ENCODE measurements around the gene DHPS.
"Not testable (repeated sequence)": the region's sequence is repeated elsewhere in the genome, so short reads cannot be mapped to it uniquely, and the experiment has no call there.

DHPS gene

DNA sequence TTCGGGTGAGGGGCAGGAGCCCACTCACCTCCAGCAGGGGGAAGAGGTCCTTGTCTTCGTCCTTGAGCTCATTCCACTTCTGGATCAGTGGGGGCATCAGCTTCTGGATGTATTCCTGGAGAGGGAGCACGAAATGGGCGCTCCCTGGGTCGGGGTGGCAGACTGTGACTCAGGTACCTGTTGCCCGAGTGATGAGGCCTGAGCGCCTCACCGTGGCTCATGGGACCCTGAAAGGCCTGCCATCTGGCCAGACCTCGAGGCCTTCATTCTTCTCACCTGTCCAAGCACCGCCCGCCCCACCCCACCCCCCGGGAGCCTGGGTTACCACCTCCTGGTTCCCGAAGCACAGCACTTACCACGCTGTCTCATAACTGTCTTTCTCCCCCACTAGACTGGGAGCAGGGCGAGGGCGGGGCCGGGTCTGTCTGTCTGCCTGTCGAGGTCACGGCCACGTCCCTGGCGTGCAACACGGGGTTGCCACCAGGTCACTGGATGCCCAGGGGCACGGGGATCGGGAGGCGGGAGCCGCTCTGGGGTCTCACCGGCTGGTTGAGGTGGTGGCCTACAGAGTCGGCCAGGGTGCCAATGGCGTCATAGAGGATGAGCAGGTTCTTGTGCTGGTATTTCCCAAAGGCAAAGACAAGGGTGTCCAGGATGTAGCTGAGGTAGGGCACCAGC lies 24.1 kb upstream of the DHPS start:
- DNase-seq (ENCODE audit: low read depth), result no peak

DNA sequence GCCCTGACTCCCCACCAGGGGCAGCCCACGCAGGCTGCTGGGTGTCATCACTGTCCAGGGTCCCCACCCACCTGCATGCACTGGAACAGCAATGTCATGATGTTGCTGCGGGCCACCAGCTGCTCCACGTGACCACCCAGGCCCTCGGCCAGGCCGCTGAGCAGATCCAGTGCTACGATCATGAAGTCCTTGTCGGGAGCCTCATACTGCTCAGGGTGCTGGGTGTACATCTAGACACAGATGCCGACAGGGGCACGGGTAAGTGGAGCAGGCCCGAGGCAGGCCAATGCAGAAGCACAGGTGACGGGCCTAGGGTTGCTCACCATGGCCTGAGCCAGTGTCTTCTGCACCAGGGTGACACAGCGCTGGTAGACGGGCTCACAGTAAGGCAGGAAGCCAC lies 23.5 kb upstream of the DHPS start:
- no peak for DNase-seq (ENCODE audit: low read depth)

DNA sequence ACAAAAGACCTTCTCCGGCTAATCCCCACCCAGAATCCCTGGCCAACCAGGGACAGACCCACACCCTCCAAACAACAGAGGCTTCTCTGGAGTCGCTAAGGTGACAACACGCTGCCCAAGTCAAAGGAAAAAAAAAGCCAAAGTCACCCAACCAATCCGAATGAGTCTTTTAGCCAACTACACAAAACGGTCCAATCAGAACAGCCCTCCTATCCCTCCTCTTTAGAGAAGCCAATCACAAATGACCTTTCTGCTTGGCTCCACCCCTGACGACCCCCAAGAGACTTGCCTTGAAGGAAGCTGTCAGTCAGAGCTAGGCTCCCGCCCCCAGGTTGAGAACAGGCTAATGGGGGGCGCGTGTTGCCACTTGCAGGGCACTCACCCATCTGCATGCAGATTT lies 21.4 kb upstream of the DHPS start:
- peak; percentile 49 for DNase-seq (ENCODE audit: low read depth)

DNA sequence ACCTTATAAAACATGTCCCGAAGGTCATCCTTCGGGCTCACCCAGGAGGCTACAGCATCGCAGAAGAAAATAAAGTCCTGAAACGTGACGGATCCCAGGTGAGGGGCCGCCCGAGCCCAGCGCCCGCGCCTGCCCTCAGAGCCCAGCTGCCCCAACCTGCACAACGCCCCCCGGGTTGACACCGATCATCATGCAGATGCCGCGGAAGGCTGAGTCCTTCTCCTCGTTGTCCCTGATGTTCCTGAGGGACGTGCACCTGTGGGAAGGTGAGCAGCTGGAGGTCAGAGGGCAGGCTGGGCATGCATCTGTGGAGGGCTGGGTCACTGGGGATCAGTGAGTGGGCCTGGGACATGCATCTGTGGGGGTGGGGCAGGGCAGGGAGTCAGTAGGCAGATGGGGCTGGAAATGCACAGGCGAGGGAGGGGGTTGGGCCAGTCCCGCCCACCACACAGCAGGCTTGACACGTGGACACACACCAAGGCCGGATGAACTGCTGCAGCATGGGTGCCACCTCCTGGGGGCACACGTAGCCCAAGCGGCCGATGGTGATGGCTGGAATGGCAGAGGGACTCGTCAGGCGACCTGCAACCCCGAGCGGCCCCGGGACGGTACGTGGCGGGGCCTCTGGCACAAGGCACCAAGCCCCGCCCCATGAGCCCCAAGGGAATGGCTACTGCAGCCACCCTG lies 20.1 kb upstream of the DHPS start:
- DNase-seq (ENCODE audit: low read depth), result no peak

DNA sequence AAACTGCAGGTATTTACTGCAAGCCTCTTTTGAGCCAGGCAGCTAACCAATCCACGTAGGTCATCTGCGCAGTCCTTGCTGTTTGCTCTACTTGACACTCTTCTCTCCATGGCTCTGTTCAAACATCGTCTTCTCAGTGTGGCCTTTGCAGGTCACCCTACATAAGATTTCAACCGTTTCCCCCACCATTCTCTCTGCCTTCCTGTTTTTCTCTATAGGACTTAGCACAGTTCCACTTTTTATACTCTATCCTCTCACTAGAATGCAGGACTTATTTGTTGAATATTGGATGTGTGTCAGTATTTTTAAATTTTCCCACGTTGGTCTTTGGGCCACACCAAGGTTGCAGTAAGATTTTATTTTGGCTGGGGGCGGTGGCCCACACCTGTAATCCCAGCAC lies 16.5 kb upstream of the DHPS start:
- no peak for DNase-seq (ENCODE audit: low read depth)

DNA sequence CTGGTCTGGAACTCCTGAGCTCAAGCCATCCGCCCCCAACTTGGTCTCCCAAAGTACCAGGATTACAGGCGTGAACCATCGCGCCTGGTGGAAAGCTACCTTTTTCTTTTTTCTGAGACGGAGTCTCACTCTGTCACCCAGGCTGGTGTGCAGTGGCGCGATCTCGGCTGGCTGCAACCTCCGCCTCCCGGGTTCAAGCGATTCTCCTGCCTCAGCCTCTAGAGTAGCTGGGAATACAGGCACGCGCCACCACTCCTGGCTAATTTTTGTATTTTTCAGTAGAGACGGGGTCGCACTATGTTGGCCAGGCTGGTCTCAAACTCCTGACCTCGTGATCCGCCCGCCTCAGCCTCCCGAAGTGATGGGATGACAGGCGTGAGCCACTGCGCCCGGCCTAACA lies 15.7 kb upstream of the DHPS start:
- not testable (repeated sequence) for DNase-seq (ENCODE audit: low read depth)

DNA sequence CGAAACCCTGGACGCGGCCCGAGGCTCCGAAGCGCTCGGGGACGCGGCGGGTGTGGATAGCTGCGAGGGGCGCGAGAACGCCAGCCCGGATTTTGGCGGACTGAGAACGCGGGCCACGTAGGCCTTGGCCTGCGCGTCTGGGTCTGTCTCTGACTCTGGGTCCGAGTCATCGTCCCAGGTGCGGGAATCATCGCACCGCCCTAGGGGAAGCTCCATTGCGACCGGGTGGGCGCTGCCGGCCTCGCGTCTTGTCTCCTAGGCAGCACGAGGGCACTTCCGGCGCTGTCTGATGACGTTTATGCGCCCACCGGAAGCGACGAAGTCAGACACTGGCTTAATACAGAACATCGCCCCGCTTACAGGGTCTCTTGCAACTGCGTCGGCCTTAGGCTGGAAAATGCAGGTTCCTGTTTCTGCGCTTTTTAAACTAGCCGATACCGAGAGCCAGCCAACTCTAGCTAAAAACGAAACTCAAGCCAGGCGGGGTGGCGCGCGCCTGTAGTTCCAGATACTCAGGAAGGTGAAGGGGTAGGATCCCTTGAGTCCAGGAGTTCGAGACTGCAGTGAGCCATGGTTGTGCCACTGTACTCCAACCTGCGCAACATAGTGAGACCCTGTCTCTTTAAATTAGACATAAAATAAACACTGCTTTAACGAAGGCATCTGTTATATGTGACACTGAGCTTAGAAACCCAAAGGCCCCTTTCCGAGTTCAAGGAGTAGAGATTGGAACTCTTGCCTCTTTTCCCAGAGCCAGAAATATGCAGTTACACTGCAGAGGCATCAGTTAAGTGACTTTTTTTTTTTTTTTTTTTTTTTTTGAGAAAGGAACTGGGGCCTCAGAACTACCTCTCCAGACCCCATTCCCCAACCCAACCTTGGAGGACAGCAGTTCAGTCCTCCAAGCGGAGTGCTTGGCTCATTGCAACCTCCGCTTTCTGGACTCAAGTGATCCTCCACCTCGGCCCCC lies 15.0 kb upstream of the DHPS start, which contains the start of gene FBXW9:
TSS of gene FBXW9 (minus strand) at position 266 of the 970 bp plus-strand sequence. CDS start at position 216, 50 bp downstream.
- DNase-seq (ENCODE audit: low read depth), result peak; percentile 93

DNA sequence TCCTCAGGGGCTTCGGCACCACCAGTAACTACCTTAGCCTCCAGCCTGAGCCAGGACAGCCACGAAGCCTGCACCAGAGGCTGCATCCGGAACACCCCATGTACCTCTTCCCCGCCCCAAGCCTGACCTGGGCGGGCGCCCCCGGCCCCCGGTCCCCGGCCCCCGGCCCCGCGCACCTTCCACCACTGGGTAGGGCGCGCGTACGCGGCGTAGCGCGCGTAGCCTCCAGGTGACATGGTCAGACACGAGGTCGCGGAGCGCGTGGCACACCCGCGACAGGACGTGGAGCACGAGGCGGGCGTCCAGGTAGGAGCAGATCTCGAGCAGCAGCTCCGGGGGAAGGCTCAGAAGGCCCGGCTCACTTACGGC lies 14.3 kb upstream of the DHPS start:
- no peak for DNase-seq (ENCODE audit: low read depth)

DNA sequence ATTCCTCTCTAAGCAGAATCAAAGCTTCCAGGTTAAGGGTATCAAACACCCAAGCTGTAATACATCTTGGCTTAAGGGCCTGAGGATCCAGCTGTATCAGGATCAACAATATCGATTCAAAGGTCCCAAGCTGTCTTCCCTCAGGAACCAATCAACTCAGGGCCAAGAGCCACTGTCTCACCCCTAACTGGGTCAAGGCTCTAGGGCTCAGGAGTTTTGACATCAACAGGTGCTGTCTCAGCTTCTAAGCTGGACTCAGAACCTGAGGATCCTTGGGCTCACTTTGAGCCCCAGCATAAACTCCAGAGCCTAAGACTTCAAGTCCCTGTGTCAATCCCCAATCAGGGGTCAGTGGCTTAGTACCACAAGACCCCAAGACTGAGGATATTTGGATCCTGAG lies 13.8 kb upstream of the DHPS start:
- DNase-seq (ENCODE audit: low read depth), result no peak

DNA sequence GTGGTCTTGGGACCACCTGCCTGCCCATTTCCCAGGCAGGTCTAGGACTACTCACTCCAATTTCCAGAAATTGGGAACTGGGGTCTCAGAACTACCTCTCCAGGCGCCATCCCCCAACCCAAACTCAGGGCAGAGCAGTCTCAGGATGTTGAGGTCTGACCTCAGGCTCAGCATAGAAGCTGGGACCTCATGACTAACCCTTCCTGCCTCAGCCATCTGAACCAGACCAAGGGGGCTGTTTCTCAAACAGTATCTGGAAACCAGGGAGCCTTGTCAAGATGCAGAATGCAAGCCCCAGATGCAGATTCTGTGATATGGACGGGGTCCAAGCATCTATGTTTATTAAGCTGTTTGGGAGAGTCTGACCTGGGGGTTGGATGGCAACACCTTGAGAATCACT lies 13.4 kb upstream of the DHPS start:
- DNase-seq (ENCODE audit: low read depth), result no peak

DNA sequence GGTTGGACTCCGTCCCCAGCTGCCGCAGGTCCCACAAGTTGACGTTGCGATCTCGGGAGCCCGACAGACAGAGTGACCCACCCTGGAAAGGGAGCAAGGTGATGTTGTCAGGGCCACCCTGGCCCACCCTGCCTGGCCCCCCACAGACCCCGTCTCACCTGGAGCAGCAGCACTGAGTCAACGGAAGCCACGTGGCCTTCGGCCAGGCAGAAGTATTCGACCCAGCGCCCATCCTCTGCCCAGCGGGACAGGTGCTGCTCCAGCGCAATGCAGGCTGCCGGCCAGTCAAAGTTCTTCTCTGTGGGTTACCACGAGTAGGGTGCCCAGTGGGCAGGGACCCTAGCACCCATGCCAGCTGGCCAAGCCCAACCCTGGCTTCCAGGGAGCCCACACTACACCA lies 13.0 kb upstream of the DHPS start:
- no peak for DNase-seq (ENCODE audit: low read depth)

DNA sequence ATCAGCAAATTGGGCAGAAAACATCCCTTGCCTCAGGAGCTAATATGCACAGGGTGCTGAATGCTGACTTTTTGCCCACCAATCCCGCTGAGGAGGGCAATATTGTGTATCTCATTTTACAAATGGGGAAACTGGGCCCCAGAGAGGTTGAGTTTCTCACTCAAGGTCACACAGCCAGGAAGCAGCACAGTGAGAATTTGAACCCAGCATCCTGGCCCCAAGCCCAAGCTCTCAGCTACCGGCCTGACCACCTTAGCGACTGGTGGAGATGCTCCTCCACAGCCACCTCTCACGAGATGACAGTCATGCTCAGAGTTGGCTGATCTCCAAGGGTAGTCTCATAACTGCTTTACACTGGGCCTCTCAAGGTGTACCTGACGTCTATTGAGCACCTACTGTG lies 11.3 kb upstream of the DHPS start:
- DNase-seq (ENCODE audit: low read depth), result no peak

DNA sequence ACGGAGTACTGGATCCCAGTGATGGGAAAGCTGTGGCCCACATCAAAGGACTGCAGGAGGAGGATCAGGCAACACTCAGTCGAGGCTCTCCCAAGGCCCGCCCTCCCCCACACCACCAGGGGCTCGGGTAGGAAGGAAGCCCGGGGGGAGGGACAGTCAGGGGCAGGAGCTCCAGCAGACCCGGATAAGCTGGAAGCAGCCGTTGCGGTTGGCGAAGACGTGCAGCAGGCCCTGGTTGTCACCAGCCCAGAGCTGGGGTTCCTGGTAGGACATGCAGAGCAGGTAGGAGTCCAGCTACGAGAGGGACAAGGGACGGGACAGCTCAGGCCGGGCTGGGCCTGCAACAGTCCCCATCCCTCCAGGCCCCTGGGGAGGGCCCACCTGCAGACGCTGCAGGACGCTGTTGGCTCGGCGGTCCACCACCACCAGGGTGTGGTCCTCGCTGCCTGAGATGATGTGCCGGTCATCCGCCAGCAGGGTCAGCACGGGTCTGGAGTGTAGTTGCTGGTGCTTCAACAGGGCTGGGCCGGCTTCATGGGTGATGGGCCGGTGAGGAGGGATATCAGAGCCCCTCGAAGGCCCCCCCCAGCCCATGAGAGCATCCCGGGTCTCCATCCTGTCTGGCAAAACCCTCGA lies 8.0 kb upstream of the DHPS start:
- no peak for DNase-seq (ENCODE audit: low read depth)

DNA sequence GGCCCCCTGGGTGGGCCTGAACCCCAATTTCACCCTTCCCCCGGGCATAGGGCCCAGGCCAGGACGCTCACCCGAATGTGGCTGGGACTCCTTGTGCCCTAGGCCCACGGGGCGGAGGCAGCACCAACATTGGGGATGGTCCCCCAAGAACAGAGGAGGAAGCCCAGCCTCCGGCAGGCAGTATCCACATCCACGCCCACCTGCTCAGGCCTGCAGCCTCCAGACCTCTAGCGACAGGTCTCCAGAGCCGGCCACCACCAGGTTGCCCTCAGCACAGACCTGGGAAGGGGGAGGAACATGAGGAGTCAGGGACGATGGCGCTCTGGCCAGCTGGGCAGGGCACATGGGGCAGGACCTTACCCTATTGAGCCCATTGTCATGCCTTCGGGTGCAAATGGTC lies 7.3 kb upstream of the DHPS start:
- DNase-seq (ENCODE audit: low read depth), result no peak

DNA sequence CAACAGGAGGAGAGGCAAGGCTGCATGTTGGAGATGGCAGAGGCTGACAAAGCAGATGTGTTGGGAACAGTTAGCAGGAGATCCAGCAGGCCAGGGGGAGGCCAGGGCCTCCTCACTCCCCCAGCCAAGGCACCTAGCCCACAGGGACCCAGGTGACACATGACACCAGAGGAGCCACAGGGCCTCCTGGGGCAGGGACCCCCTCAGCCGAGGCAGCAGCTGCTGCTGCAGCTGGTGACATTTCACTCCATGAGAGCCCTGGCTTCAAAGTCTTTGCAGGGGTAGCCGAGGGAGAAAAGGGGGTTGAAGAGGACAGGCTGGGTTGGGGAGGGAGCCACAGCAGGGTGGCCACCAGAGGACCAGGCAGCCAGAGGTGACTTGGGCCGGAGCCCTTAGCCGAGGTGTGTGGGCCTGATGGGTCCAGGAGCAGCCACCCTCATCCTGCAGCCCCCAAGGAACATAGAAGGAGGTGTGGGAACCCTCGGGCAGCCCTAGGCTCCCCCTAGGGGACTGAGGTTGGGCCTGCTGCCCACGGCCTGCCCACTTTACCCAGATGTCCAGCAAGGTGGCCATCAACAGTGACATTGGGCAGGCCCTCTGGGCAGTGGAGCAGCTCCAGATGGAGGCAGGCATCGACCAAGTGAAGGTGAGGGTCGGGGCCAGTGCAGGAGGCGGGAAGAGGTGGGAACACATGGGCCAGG lies 6.0 kb upstream of the DHPS start, which contains the start of gene GNG14:
TSS of gene GNG14 (plus strand) at position 503 of the 701 bp plus-strand sequence. CDS start at position 554, 51 bp downstream.
- DNase-seq (ENCODE audit: low read depth), result no peak

DNA sequence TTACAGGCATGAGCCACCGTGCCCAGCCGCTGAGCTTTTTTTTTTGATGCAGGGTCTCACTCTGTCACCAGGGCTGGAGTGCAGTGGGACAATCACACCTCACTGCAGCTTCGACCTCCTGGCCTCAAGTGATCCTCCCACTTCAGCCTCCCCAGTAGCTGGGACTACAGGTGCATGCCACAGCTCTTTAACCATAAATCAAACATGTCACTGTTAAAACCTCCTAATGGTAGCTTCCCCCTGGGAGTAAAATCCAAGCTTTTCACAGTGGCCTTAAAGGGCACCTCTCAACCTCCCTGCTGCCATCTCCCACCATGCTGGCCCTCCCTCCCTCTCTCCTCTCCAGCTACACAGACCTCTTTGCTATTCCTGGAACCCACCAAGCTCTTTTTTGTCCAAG lies 4.2 kb upstream of the DHPS start:
- DNase-seq (ENCODE audit: low read depth), result no peak

DNA sequence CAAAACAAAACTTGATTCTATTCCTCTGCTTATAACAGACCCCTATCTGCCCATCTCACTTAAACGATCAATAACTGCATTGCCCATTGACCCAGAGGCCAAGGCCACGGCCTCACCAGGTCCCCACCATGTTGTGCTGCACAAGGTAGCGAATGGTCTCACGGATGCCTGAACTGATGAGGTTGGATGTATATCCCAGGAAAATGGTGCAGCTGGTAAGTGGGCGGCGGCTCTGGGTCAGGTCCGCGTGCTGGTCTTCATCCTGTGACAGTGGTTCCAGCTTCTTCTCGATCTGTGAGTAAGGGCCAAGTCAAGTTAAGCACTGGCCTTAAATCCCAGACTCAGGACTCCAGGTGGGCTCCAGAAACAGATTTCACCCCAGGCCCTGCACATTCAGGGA lies 1.6 kb downstream of the DHPS start:
- DNase-seq (ENCODE audit: low read depth), result no peak

DNA sequence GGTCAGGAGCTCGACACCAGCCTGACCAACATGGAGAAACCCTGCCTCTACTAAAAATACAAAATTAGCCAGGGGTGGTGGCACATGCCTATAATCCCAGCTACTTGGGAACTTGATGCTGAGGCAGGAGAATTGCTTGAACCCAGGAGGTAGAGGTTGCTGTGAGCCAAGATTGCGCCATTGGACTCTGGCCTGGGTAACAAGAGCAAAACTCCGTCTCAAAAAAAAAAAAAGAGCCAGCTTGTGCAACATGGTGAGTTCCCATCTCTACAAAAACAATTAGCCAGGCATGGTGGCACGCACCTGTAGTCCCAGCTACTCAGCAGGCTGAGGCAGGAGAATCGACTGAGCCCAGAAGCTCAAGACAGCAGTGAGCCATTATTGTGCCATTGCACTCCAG lies 3.6 kb downstream of the DHPS start:
- not testable (repeated sequence) for DNase-seq (ENCODE audit: low read depth)

DNA sequence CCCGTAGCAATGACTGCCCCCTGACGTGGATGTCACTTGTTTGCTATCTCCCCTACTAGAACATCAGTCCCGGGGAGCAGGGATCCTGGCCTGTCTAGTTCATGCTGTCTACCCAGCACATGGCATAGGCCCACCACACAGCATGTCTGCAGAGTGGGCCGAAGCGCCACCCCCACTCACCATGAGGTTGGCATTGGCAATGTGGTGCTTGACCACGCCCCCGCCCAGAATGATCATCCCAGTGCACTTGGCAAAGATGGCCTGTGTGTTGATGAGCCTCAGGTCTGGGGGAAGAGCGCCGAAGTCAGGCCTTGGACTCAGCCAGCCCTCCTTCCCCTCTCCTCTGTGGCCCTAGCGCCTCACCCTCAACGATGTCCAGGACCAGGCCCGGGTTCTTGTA lies 4.8 kb downstream of the DHPS start:
- no peak for DNase-seq (ENCODE audit: low read depth)

DNA sequence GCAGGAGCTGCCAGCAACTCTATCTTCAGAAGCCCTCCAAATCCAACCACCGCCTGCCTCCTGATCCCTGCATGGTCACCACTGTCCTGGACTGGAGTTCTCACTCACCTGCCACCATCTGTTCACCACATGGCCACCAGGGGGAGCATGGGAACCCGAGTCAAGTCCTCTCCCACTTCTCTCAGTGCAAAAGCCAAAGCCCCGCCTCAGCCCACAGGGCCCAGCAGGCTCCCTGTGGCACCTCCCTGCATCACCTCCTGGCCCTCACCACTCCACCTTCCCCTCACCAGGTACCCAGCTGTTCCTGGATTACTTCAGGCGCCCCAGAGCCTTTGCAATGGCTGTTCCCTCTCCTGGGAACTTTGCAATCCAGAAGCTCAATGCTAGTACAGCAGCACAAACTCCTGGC lies 5.3 kb downstream of the DHPS start:
- DNase-seq (ENCODE audit: low read depth), result peak; percentile 57

DNA sequence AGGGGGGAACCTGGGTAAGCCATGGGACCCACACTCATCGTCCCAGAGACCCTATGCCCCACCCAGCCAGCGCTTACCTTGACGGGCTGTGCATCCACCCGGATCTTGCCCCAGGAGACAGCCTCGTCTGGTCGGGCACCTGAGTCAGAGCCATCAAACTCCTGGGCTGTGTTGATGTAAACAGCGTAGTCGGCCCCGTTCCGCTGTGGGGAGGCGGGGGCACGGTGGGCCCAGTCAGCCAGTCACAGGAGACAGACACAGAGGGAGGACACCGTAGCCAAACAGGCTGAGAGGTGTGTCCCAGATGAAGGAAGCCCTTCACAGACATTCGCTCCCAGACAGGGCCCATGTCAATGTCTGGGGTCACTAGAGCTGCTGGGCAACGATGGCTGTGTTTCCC lies 5.7 kb downstream of the DHPS start:
- no peak for DNase-seq (ENCODE audit: low read depth)

DNA sequence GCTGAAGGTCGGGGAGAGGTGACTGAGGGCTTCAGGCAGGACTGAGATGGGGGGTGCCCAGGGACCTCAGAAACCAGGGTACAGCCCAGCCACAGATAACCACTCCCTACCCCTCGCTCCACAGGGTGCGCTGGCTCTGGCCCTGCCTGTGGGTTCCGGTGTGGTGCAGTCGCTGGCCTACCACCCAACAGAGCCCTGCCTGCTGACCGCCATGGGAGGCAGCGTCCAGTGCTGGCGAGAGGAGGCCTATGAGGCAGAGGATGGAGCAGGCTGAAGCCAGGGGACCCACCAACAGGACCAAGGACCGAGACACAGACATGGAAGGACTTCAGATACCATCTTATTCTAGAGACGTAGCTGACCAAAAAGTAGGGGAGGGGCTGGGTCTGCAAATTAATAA lies 6.3 kb downstream of the DHPS start:
- no peak for DNase-seq (ENCODE audit: low read depth)
